ENCODE results near the gene A2ML1. TPM values are rescaled to one million over a fixed set of nuclear protein-coding genes. Genes with fewer than 3 reads are reported as not detected.
"Not testable (repeated sequence)": the region's sequence is repeated elsewhere in the genome, so short reads cannot be mapped to it uniquely, and the experiment has no call there.

The A2ML1 gene
- total and polyA plus RNA-seq, 3 donors from 2014 or later = 20.0 to 81.1 (median 47.6) TPM

DNA sequence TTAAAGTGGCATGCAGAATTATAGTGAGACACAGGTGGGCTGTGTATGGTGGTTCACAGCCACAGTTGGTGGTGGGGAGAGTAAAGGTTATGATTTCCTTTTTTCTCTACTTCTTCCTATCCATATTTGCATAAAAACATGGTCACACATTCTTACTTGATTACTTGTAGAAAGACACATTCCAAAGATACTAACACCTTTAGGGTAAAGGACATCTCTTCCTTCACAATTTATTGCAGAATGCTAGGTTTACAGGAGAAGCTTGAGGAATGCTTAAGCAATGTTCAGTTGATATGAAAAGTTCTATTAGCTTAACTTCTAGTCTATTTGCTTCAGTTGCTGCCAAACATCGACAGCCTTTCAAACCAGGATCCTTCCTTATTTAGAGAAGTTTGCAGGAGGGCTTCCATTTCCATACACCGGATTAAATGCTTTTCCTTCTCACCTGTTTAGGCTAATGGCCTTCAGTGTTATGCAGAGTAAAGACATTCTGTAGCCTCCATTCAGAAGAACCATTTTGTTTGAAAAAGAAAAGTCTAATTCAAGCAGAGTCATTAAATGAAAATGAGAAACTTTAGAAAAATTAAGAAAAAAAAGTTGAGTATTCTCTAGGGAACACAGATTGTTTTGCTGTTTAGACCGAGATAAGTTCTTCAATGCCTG is 89.3 kb downstream of the A2ML1 start:
- DNase-seq = no peak
- no peak overlapping the region for H3K4me3 ChIP-seq
- H3K36me3 ChIP-seq (ENCODE audit: low read depth, missing control alignments) = no peaks in the 10 kb centered on the region
- WGBS, 2 donors = 59 to 61% methylated on average over 3 of the region's 3 CpGs
- no peaks in the 10 kb centered on the region for H3K27me3 ChIP-seq
- intact Hi-C loops (cut with DNase I; ENCODE audit: low total_unique reads) = no loop called here
- no peak overlapping the region for H3K27ac ChIP-seq
- TF ChIP-seq POLR2A (IDR thresholded peaks at IDR 0.05) = no peak
- TF ChIP-seq, protein P1, sequence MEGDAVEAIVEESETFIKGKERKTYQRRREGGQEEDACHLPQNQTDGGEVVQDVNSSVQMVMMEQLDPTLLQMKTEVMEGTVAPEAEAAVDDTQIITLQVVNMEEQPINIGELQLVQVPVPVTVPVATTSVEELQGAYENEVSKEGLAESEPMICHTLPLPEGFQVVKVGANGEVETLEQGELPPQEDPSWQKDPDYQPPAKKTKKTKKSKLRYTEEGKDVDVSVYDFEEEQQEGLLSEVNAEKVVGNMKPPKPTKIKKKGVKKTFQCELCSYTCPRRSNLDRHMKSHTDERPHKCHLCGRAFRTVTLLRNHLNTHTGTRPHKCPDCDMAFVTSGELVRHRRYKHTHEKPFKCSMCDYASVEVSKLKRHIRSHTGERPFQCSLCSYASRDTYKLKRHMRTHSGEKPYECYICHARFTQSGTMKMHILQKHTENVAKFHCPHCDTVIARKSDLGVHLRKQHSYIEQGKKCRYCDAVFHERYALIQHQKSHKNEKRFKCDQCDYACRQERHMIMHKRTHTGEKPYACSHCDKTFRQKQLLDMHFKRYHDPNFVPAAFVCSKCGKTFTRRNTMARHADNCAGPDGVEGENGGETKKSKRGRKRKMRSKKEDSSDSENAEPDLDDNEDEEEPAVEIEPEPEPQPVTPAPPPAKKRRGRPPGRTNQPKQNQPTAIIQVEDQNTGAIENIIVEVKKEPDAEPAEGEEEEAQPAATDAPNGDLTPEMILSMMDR (IDR thresholded peaks at IDR 0.05) = no peak
- no peaks in the 10 kb centered on the region for H3K9me3 ChIP-seq
- H3K4me1 ChIP-seq = peaks cover 12% of the 10 kb centered on the region

DNA sequence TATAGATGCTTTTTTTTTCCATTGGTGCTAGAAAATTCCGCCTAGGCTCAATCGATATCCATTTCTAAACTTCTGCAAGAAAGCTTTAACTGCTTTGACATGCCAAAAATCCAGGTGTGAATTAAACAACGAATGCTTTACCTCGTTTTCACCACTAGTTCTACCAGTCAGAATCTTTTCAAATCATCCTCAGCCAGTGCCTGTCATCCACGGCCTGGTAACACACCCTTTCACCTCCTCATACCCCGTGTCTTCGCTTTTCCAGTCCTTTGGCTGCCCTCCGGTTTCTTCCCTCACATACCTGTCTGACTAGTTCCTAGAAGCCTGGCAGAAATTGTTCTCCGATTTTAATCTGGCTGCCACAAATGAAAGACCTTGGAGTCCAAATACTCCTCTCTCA is 90.5 kb downstream of the A2ML1 start:
- TF ChIP-seq, protein P1 (IDR thresholded peaks at IDR 0.05) = no peak
- TF ChIP-seq POLR2A (IDR thresholded peaks at IDR 0.05) = no peak
- Histone ChIP-seq H3K27ac (peak overlapping the region; percentile 79 to 86), H3K4me3 (no peak overlapping the region), H3K27me3 (no peaks in the 10 kb centered on the region), H3K36me3 (ENCODE audit: low read depth, missing control alignments) (no peaks in the 10 kb centered on the region), H3K9me3 (no peaks in the 10 kb centered on the region), H3K4me1 (peaks cover 12% of the 10 kb centered on the region)
- no peak for DNase-seq
- WGBS, 2 donors = 27 to 30% methylated on average over 9 of the region's 9 CpGs
- intact Hi-C loops (cut with DNase I; ENCODE audit: low total_unique reads) = no loop called here

DNA sequence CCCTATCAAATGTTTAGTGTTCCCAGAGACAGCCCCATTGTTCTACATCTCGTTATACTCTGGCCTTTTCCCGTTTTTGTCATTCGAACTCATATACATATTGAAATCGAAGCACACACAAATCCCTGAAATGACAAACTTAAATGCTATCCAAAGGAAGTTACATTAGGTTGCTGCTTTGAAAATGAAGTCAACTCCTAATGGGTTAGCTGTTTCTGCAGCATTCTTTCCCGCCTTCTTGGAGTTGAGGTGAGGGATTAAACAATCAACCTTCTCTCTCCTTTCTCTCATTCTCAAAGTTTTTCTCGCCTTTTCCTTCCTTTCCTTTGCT is 91.2 kb downstream of the A2ML1 start:
- Histone ChIP-seq H3K9me3 (no peaks in the 10 kb centered on the region), H3K4me3 (peak overlapping the region; percentile 73 to 80), H3K36me3 (ENCODE audit: low read depth, missing control alignments) (no peaks in the 10 kb centered on the region), H3K27ac (peak overlapping the region; percentile 79 to 86), H3K27me3 (no peaks in the 10 kb centered on the region), H3K4me1 (peaks cover 12% of the 10 kb centered on the region)
- WGBS, 2 donors = 3 to 5% methylated on average over 6 of the region's 6 CpGs
- TF ChIP-seq POLR2A (IDR thresholded peaks at IDR 0.05) = no peak
- TF ChIP-seq, protein P1 (IDR thresholded peaks at IDR 0.05) = no peak
- intact Hi-C loops (cut with DNase I; ENCODE audit: low total_unique reads) = no loop called here
- DNase-seq = no peak

DNA sequence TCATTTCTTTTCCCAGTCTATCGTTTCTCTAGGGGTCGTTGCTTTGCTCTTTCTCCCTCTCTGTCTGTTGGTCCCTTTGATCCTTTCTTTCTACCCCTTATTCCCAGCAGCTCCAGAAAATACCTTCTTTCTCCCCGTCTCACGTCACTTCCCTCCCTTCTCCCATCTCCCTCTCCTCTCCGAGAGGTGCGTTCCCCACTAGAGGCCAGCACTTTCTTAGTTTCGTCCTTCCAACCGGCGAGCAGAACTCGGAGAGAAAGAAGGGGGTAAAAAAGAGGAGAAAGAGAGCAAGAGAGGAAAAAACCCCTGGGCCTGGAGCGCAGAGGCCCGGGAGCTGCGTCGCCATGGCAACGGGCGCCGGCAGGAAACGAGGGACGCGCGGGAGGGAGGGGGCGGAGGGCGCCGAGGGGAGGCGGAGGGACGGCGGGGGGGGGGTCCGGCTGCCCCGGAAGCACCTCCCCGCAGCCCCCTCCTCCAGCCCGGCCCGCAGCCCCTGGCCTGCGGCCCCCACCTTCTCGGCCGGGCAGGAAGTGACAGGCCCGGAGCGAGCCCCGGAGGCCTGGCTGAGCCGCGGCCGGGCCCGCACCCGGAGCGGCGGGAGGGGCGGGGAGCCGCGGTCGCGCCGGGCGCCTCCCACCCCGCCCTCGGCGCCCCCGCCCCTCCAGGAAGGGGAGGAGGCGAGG is 91.8 kb downstream of the A2ML1 start, which contains the start of gene PHC1:
Gene PHC1 (plus strand): TSS at position 477 of the 683 bp plus-strand sequence. CDS start 3,169 bp downstream, outside the sequence.
- peak; percentile 90 for DNase-seq
- TF ChIP-seq, protein P1 (IDR thresholded peaks at IDR 0.05) = peak in 2 of 3 experiments; percentile 18 to 21
- H3K36me3 ChIP-seq (ENCODE audit: low read depth, missing control alignments); intact Hi-C loops (cut with DNase I; ENCODE audit: low total_unique reads); H3K27me3 ChIP-seq; H3K9me3 ChIP-seq: not testable (repeated sequence)
- Histone ChIP-seq H3K27ac (peak within 1 kb of the TSS; percentile 79 to 86), H3K4me1 (peaks cover 12% of the 10 kb centered on the region), H3K4me3 (peak within 1 kb of the TSS; percentile 73 to 80)
- 0 to 1% methylated on average over 10 to 25 of the region's 57 CpGs for WGBS, 2 donors
